Fibroblast of skin of left biceps (primary cell): ENCODE results near the gene TBX15.

Experiments used
- DNase-seq, 2 experiments: peaks; one replicate each; pipeline ENCODE4 v3.0.0-alpha.2; 2013; ENCODE audit warnings: low read depth in 2 of 2

TBX15 gene

DNA sequence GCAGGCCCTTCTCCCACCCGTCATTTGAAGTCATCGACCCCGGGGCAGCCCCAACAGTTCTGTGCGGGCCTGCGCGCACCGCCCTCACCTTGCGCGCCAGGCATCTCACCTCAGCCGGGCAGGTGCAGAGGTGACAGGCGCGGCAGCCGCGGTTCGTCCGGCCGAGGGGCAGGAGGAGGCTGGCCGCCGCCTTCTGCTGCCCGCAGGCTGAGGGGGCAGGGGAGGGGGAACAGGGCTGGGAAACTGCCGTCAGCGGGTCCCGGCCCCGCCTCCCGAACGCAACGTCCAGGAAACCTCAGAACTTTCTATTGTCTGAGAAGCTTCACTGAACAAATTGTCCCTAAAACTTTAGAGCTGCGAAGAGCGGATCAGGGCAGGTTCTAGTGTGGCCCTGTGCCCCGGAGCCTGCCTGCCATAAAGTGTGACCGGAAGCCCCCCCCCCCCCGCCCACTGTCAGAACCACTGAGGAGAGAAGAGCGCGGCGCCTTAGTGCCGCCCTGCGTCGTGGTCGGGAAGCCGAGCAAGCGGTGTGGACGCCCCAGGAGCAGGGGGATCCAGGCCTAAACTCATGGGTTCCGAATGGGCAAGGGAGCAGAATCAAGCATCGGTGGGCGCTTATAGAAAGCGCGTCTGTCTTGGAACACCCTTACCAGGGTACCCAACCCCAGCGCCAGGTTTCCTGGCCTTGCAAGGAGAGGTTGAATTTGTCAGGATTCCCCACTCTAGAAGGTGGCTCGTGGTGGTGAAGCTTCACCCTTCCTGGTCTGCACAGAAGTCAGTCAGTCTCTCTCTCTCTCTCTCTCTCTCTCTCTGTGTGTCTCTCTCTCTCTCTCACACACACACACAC is 13.3 kb upstream of the TBX15 start:
- no peak for DNase-seq

DNA sequence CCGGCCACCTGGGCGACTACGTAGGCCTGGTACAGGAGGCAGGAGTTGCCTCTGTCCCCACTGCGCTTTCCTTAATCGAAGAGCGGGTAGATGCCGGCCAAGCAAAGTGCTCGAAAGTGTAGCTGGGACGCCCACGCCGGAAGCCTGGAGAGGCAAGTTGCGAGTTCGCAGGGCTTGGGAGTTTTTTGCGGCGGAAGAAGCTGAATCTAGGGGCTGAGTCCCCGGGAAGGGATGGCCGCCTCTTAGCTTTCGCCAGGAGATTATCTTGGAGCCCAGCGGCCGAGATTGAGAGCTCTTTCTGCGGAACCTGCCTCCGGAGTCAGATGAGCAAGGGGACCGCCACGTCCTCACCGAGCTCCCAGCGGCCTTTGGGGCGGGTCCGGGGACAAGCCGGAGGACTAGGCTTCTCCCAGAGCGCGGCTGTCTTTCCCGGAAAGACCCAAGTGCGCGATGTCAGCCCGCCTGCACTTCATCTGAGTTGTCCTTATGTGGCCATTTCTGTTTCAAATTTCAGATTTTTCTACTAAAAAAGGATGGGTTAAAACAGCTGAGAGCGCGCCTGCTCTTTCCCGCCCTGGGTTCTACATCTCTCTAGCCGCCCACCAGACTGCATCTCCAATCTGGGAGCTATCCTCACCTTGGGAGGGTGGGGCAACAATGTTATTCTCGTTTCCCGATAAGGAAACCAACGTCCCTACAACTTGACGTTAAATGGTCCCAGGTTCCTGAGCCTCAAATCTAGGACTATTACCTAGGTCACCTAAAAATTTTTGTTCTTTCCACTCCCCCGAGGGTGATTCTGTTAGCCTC is 12.4 kb upstream of the TBX15 start:
- DNase-seq, result no peak

DNA sequence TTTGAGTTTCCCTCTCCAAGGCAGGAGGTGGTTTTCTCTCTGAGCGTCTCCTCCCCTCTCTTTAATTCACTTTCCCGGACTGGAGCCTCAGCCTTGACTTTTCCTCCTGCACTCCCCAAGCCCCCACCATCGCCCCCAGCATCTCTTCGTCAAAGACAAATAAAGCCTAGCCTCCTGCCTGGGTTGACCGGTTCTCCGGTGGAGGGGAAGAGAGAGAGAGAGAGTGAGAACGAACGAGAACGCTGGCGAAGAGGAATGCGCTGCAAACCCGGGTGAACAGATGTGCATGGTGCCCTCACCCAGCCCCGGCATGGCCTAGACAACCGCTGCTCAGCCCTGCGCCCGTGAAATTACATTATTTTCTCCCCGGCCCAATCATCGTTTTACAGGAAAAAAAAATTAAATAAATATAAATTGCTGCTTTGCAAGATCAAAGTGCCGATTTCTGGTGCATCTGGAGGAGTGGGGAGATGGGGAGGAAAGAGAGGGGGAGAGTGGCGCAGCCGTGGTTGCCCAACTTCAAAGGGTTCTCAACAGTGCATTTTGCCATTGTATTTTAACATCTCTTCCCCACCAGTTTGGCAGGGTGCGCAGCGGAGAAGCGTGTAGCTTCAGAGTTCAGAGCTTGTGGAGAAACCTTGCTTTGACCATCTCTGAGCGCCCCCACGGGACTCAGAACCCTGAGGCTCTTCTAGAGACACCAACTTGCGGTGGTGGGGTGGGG is 11.4 kb upstream of the TBX15 start:
- no peak for DNase-seq

DNA sequence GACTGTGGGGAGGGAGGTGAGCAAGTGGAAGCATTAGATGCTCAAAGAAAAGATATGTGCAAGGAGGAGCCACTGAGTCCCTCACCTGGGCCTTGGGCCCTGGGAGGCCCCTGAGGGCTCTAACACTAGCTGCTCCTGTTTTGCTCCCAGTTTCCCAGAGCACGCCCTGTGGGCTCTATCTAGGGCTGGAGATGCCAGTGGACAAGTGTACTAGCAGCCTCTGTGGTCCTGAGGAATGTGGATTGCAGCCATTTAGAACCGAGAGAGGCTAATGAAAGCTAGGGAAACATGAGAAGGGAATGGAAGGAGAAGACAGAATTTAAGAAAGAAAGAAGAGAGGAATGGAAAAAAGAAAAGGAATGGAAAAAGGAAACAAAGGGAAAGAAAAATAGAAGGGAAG is 10.0 kb upstream of the TBX15 start:
- no peak for DNase-seq

DNA sequence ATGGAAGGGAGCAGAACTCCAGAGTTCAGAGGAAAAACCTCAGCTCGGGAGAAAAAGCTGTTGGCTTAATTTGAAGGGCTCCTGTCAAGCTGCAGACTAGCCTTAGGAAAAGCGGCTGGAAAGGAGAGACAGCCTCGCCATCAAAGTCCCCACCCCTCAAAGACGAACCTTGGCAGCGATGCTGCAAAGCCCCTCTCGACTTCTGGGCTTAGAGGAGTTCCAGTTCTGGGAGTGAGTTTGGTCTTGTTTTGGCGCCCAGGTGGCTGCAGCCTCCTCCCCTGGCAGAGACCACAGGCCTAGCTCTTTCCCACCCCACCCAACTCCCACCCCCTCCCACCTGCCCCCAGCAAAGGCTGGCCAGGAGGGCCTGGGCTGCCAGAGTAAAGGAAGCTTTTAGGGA is 9.1 kb upstream of the TBX15 start:
- DNase-seq, result no peak

DNA sequence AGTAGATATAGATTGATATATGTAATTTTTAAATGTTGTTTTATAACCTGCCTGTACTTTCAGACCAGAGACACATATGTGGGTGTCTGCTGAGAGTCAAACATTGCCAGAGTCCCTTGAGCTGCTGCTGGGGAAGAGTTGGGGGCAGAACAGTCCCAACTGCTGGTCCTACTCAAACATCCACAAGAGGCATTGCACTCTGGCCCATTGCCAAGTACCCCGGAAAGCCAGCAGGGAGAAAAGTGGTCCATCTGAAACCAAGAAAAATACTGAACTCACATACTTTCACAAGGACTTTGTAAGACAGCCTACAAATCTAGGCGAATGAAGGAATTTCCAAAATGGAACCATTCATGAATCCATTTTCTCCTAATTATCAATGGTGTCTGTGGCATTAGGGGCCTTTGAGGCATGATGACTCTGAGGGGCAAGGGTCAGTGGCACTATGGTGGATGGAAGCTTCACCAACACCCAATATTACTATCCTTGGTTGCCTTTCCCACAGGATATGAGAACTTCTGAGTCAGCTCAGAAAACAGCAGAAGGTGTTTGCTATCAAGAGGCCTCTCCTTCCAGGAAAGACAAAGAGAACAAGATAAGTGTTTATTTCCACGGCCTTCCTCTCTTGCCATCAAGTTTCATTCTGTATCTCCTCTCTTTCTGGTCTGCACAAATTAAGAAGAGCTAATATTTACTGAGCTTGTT is 7.3 kb upstream of the TBX15 start:
- DNase-seq, result no peak

DNA sequence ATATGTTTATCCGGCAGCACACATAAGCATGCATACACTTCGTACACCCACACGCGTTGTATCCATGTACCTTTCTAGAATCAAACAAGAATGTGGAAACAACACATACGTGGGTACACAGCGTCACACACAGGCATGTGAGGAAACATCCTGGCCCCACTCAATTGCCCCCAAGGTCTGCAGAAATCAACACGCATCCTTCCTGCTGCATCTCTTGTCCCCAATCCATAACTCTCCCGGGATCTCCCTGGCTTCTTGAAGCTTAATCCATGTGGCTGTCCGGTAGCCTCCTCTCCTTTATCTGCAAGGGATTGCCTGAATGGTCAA is 5.5 kb upstream of the TBX15 start:
- no peak for DNase-seq

DNA sequence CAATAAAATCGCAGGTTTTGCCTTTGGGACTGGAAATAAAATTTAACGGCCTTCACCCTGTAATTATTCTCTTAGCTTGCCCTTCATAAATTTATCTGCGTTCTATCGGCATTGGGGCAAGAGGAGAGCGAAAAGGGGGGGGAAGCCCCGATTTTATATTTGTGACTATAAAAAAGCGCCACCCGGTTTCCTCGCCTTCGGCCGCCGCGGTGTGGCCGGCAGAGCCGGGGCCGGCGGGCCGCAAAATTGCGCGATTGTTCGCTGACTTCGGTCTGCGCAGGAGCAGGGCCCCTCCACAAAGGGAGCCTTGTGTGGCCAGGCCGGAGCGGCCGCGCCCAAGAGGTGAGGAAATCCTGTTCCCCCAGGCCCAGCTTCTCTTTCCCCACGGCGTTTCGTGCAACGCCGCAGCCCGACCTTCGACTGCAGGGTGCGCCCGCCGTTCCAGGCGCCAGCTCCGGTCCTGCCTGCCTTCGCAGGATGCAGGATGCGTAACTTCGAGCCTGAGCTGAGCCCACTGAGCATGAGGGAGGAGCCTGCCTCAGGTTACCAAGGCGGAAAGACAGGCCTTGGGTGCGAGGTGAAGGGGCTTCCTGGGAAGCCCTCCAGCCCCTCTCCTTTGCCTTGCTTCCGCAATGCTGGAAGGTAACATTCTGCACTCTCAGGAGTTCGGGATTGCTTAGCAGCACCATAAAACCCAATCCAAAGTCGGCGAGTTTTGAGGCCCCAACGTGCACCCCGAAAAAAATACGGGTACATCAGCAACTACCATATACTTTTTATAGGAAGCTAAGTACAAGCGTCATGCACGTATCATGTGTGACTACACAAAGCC is 4.9 kb upstream of the TBX15 start:
- no peak for DNase-seq

DNA sequence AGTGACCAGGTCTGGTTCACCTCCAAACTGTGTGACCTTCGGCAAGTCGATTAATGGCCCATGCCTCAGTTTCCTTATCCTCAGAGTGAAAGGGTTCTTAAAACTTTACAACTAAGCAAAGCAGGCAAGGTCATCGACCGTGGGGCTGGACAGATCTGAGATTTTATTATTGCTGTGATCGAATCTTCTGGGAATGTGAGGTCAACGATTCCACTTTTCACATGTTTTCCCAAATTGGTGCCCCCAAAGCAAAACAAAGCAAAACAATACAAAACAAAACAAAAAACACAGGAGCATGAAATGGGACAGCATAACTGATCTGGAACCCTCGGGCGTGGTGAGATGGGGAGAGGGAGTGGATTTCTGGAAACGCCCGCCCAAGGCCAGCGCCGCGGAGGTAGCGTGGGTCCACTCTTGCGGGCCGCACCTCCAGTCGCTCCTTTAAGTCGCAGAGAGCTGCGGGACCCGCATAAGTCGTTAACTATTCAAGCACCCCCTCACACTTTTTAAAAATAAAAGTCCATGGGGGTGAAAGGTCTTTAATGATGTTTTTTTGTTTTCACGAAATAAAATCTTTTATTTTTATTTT is 4.2 kb upstream of the TBX15 start:
- no peak for DNase-seq

DNA sequence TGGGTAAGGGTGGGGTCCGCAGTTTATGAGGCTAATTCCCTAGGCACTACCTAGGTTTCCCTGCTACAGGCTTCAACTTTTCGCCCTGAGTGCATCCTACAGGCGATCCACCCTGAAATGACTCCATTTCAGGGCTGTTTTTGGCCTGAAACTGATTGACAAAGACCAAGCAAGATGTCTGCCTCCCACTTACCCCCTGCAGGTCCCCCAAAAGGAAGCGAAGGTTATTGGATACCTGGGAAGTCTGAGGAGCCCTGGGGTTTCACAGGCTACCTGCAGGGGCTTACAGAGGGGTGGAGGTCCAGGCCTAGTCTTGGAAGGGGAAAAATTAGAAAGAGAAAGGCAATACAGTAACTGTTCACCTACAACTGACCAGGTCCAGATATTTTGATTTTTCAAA is 3.3 kb upstream of the TBX15 start:
- DNase-seq, result no peak

DNA sequence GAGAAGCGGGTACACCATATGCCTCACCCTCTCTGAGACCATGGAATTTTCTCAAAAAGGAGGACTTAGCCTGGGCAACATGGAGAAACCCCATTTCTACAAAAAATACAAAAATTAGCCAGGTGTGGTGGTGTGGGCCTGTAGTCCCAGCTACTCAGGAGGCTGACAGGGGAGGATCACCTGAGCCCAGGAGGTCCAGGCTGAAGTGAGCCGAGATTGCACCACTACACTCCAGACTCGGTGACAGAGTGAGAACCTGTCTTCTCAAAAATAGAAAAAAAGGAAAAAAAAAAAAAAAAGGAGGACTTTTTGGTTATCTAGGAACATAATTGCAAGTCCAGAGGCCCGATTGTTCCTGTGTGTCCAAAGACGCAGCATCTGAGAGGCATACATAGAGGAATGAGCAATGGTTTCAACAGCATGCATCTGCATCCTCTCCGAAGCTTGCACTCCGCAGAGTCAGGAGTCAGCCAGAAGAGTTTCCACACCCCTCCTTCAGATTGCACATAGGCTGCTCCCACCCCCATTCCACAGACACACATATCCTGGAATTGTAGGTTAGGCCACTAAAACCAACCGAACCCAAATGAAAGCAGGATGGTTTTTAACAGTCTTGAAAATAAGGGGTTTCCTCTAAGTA is 2.5 kb upstream of the TBX15 start:
- DNase-seq, result peak; percentile 78 to 81

DNA sequence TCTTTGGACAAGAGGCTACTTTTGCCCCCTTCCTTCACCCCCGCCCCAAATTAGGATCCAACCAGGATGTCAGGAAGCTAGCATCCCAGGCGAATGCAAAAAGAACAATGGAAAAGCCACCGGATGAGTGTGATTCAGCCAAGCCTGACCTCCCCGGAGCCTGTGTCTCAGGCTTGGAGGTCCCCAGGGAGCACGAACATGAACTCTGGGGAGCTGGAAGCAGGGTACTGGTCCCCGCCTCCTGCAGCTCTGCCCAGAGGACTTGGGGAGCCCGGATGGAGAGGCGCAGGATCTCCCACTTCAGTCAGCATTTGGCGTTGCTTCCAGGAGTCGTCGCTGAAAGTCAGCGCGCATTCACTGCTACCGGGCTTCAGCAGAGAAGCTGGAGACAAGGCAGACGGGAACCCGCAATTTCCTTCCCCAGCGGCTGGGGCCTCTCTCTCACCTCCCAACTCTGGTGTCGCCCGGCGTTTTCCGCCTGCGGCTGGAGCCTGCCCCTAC is 1.8 kb upstream of the TBX15 start:
- no peak for DNase-seq

DNA sequence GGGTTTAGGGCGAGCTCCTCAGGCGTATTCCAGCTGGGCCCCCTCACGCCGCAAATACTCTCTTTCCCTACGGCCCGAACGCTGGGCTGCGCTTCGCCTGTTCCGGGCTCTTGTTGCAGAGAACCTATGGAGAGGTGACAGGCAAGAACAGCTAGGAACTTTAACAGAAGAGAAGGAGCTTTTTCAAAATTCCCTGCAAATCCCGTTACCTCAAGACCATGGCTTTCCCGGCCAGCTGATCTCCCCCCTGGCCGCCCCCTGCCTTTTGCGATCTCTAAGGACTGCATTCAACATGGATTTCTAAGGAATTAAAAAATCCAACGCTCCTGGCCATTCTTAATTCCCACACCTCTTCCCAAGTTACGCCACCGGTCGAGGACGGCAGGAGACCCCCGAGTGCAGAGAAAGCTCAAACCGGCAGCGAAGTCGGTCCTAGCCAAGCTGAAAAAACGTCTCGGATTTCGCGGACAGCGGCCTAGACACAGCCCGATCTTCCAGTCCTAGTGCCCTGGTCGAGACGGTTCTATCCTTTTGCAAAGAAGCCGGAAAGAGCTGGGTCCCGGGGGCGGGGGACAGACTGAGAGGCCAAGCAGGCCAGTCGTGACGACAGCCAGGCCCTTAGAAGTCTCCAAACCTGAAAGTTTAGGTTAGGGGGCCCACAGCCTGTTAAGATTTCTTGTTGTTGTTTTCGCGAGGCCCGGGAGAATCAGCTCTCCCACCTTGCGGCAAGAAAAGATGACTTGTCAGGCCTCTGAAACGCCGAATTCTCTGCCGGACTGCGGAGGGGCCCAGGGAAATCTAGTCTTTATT is 1.1 kb upstream of the TBX15 start:
- DNase-seq, result no peak

DNA sequence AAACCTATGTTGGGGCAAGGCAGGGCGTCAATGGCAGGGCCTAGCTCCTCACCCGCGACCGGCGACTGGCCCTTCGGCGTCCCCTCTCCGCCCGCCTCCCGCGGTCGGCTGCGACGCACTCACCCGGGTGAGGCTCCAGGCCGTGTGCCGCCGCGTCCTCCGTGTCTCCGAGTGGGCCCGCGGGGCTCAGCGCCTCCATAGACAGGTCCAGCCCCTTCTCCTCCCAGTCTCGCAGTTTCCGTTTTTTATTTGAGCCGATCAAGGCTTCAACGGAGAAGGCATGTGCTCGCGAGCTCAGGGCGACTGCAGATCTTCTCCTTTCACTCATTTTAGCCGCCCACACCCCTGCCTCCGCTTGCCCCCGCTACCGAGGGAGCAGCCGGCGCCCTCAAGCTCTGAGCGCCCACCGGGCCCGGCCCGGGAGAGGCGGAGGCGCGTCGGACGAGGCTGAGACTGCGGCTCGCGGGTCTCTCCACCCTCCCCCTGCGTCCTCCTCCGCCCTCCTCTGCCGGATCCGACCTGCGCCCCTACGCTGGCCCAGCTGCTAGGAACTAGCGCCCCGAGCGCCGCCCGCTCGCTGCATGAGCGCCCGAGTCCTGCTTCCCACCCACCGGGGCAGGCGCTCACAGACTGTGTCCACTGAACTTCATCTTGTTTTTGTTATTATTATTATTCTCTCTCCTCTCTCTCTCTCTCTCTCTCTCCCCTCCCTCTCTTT is 516 bp downstream of the TBX15 start:
- DNase-seq, result no peak

DNA sequence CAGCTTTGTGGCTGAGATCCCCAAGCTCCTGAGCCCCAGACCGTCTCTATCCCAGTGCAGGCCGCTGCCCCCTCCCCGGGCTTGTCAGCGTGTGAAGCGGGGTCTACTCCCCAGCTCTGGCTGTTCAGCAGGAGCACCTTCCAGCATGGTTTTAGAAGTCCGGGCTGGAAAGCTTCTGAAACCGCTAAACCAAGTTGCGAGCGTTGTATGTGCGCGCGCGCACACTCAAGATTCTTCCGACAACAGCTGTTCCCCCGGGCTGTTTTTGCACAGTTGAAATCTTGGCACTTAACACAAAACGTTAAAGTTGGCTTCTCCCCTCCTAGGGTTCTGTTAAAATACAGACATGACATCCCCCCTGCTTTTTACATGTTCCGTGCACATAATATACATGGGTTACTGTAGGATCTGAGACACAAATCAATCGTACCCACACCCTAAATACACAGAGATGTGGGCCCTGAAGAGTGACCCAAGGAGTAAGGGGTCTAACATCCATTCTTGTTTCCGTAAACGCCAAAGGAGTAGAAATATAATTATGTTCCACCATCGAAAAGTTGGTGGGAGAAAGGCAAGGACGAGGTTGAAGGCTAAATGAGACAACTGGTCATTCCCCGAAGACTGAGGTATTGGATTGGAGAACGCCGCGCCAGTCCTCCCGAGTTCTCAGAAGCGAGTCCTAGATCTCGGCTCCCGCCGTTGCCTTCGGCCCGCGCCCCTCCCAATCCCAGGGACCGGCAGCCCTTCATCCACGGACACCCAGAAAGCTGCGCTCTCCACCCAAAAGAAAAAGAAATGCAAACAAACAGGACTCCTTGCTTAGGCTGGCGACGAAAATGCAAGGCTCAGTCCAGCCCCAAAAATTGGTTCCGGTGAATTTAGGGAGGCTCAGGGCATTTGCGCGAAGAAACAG is 1.3 kb downstream of the TBX15 start:
- DNase-seq, result no peak

DNA sequence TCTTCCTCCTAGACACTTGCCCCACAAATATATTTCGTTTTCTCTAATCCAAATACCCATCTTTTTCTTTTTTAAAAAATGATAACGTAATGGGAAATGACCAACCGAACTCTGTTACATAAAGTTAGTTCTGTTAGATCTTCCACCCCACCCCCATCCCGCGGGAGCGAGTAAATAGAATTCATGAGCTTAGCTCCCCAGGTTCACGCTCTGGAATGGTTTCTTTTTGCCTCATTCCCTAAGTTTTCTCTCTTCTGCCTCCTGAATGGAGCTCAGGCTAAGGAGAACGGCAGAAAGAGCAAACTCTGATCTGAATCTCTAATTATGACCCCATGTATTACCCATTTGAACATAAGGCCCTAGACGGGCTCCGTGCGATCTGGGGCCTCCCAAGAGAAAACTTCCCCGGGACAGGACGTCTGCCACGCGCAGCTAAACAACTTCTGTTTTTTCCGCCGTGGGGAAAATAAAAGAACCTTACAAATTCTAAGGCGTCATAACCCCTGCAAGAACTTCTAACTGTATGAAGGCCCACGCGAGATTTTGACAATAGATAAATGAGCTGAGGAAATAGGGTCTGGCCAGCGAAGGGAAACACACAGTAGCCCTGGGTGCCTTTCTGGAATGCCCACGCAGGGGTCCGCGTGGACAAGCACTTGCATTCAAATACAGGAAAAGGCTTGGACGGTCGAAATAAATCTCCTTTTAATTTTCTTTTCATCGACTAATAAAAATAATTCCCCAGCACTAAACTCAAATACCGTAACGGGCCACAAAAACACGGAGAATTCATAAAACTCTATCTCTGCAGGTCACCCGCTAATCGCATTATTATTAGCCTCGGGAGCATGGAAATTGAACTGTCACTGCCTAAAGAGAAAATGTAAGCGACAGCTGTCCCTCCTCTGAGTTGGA is 2.2 kb downstream of the TBX15 start:
- no peak for DNase-seq
